Limb (tissue), 2 donors: ENCODE results near the gene SCAI.
"Not testable (repeated sequence)": the region's sequence is repeated elsewhere in the genome, so short reads cannot be mapped to it uniquely, and the experiment has no call there.

Experiments
- DNase-seq, 2 donors: peaks; one replicate each; pipeline ENCODE4 v3.0.0-alpha.2; 2016; ENCODE audit errors: extremely low spot score in 2 of 2

SCAI gene

GRCh38 chr9:124947727-124948391 is 195.5 kb downstream of the SCAI start:
- no peak for DNase-seq

- DNase-seq, result no peak
Observed at GRCh38 chr9:124946167-124946566, 197.2 kb downstream of the SCAI start.

- no peak for DNase-seq
Observed at GRCh38 chr9:124941679-124942561, 201.4 kb downstream of the SCAI start.

- DNase-seq, result peak; percentile 94 to 98
Observed at GRCh38 chr9:124940894-124941678, 202.2 kb downstream of the SCAI start, which contains the start of gene GOLGA1. TSS of gene GOLGA1 (minus strand) at chr9:124941083. CDS start at chr9:124938711, 2,372 bp downstream.

- DNase-seq, result no peak
Observed at GRCh38 chr9:124940521-124940893, 202.8 kb downstream of the SCAI start.

GRCh38 chr9:124939944-124940343 is 203.4 kb downstream of the SCAI start:
- DNase-seq, result no peak

GRCh38 chr9:124934290-124934689 is 209.0 kb downstream of the SCAI start:
- DNase-seq, result no peak

- DNase-seq, result no peak
Observed at GRCh38 chr9:124932333-124932732, 211.0 kb downstream of the SCAI start.

- no peak for DNase-seq
Observed at GRCh38 chr9:124929464-124929863, 213.9 kb downstream of the SCAI start.

- no peak for DNase-seq
Observed at GRCh38 chr9:124928116-124928515, 215.2 kb downstream of the SCAI start.

GRCh38 chr9:124920394-124920793 is 222.9 kb downstream of the SCAI start:
- DNase-seq, result not testable (repeated sequence)

GRCh38 chr9:124914753-124915405 is 228.4 kb downstream of the SCAI start:
- DNase-seq, result no peak

GRCh38 chr9:124913378-124913777 is 229.9 kb downstream of the SCAI start:
- DNase-seq, result no peak

- no peak for DNase-seq
Observed at GRCh38 chr9:124911766-124912165, 231.6 kb downstream of the SCAI start.

GRCh38 chr9:124908098-124908497 is 235.2 kb downstream of the SCAI start:
- DNase-seq, result no peak

GRCh38 chr9:124906966-124907365 is 236.4 kb downstream of the SCAI start:
- DNase-seq, result no peak

GRCh38 chr9:124899845-124900244 is 243.5 kb downstream of the SCAI start:
- DNase-seq, result no peak

- DNase-seq, result no peak
Observed at GRCh38 chr9:124897570-124898460, 245.5 kb downstream of the SCAI start.

GRCh38 chr9:124894741-124895170 is 248.6 kb downstream of the SCAI start:
- DNase-seq, result peak in 1 of 2 donors; percentile 12

GRCh38 chr9:124894035-124894740 is 249.1 kb downstream of the SCAI start:
- no peak for DNase-seq
